ENCODE data around the gene DSE. TPM values are rescaled to one million over a fixed set of nuclear protein-coding genes. Genes with fewer than 3 reads are reported as not detected.
A peak's percentile ranks its signal among the peaks of the same experiment; 100 is the strongest.

Gene DSE
- total RNA-seq, 1 donor from 2014 or later: 12.7 TPM

GRCh38 chr6:116354236-116354635 is 16.5 kb upstream of the DSE start:
- DNase-seq: no peak
- intact Hi-C loops (cut with micrococcal nuclease): no loop called here
- no peak for ATAC-seq

GRCh38 chr6:116355796-116356195 is 15.0 kb upstream of the DSE start:
- ATAC-seq (no peak), DNase-seq (no peak)
- intact Hi-C loops (cut with micrococcal nuclease): no loop called here

GRCh38 chr6:116359131-116359530 is 11.6 kb upstream of the DSE start:
- intact Hi-C loops (cut with micrococcal nuclease): no loop called here
- DNase-seq (no peak), ATAC-seq (no peak)

GRCh38 chr6:116359835-116360234 is 10.9 kb upstream of the DSE start:
- no peak for ATAC-seq
- no peak for DNase-seq
- intact Hi-C loops (cut with micrococcal nuclease): no loop called here

- intact Hi-C loops (cut with micrococcal nuclease): no loop called here
- no peak for DNase-seq
- no peak for ATAC-seq
Observed at GRCh38 chr6:116362276-116362675, 8.5 kb upstream of the DSE start.

- ATAC-seq: no peak
- intact Hi-C loops (cut with micrococcal nuclease): no loop called here
Observed at GRCh38 chr6:116363759-116364158, 7.0 kb upstream of the DSE start.

GRCh38 chr6:116364321-116364720 is 6.4 kb upstream of the DSE start:
- intact Hi-C loops (cut with micrococcal nuclease): no loop called here
- DNase-seq: no peak

More at GRCh38 chr6:116363759-116364158, 7.0 kb upstream of the DSE start:
- no peak for DNase-seq

GRCh38 chr6:116365743-116366142 is 5.0 kb upstream of the DSE start:
- no peak for ATAC-seq
- DNase-seq: no peak
- intact Hi-C loops (cut with micrococcal nuclease): no loop called here

More at GRCh38 chr6:116364321-116364720, 6.4 kb upstream of the DSE start:
- ATAC-seq: no peak

GRCh38 chr6:116366740-116367275 is 3.9 kb upstream of the DSE start:
- no peak for DNase-seq
- intact Hi-C loops (cut with micrococcal nuclease): no loop called here
- no peak for ATAC-seq

GRCh38 chr6:116369540-116369939 is 1.2 kb upstream of the DSE start:
- no peak for DNase-seq
- intact Hi-C loops (cut with micrococcal nuclease): no loop called here
- no peak for ATAC-seq

GRCh38 chr6:116369964-116370759 is 585 bp upstream of the DSE start:
- DNase-seq (no peak), ATAC-seq (no peak)
- intact Hi-C loops (cut with micrococcal nuclease): no loop called here

- peak; percentile 76 for ATAC-seq
- peak; percentile 81 for DNase-seq
- intact Hi-C loops (cut with micrococcal nuclease): no loop called here
Observed at GRCh38 chr6:116371120-116371917, 572 bp downstream of the DSE start.

- intact Hi-C loops (cut with micrococcal nuclease): no loop called here
- ATAC-seq (no peak), DNase-seq (no peak)
Observed at GRCh38 chr6:116371918-116372209, 1.1 kb downstream of the DSE start.

- no peak for ATAC-seq
- intact Hi-C loops (cut with micrococcal nuclease): no loop called here
- DNase-seq: no peak
Observed at GRCh38 chr6:116373300-116373699, 2.6 kb downstream of the DSE start.

GRCh38 chr6:116373940-116374339 is 3.2 kb downstream of the DSE start:
- ATAC-seq: no peak
- intact Hi-C loops (cut with micrococcal nuclease): no loop called here

GRCh38 chr6:116374586-116374985 is 3.8 kb downstream of the DSE start:
- intact Hi-C loops (cut with micrococcal nuclease): no loop called here
- ATAC-seq: no peak
- DNase-seq: no peak

More at GRCh38 chr6:116373940-116374339, 3.2 kb downstream of the DSE start:
- DNase-seq: no peak

GRCh38 chr6:116375262-116375661 is 4.5 kb downstream of the DSE start:
- no peak for ATAC-seq
- DNase-seq: no peak
- intact Hi-C loops (cut with micrococcal nuclease): no loop called here

GRCh38 chr6:116376149-116376548 is 5.4 kb downstream of the DSE start:
- ATAC-seq: no peak

GRCh38 chr6:116379764-116380163 is 9.0 kb downstream of the DSE start:
- intact Hi-C loops (cut with micrococcal nuclease): no loop called here
- no peak for DNase-seq
- no peak for ATAC-seq

More at GRCh38 chr6:116376149-116376548, 5.4 kb downstream of the DSE start:
- no peak for DNase-seq
- intact Hi-C loops (cut with micrococcal nuclease): no loop called here

- no peak for ATAC-seq
- intact Hi-C loops (cut with micrococcal nuclease): no loop called here
- DNase-seq: no peak
Observed at GRCh38 chr6:116380346-116380745, 9.6 kb downstream of the DSE start.

Measured in left ventricle myocardium superior (tissue), 1 donor.